KG1 (cell line): ENCODE results near the gene SYNE4.
"Not testable (repeated sequence)": the region's sequence is repeated elsewhere in the genome, so short reads cannot be mapped to it uniquely, and the experiment has no call there.

Experiments used
- DNase-seq: peaks from one replicate; lab custom pipeline; 2025; lab: John Stamatoyannopoulos, UW

The SYNE4 gene, protein sequence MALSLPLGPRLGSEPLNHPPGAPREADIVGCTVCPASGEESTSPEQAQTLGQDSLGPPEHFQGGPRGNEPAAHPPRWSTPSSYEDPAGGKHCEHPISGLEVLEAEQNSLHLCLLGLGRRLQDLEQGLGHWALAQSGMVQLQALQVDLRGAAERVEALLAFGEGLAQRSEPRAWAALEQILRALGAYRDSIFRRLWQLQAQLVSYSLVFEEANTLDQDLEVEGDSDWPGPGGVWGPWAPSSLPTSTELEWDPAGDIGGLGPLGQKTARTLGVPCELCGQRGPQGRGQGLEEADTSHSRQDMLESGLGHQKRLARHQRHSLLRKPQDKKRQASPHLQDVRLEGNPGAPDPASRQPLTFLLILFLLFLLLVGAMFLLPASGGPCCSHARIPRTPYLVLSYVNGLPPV

GRCh38 chr19:36008336-36008978 lies at the start of gene SYNE4:
Gene SYNE4 (minus strand): TSS chr19:36008813. CDS start chr19:36008681, 132 bp downstream.
- no peak for DNase-seq

- DNase-seq, result peak; percentile 99
Measured at GRCh38 chr19:36054733-36055686, 46.4 kb upstream of the SYNE4 start, which contains the start of gene WDR62. Gene WDR62 (plus strand): TSS chr19:36054897. CDS start chr19:36054972, 75 bp downstream.

GRCh38 chr19:36054119-36054732 lies 45.6 kb upstream of the SYNE4 start, which contains the start of gene THAP8:
Gene THAP8 (minus strand): TSS chr19:36054285. CDS start chr19:36054217, 68 bp downstream.
- peak; percentile 99 for DNase-seq

- DNase-seq, result no peak
Measured at GRCh38 chr19:36051637-36052036, 43.0 kb upstream of the SYNE4 start.

GRCh38 chr19:36051236-36051635 lies 42.6 kb upstream of the SYNE4 start:
- DNase-seq, result no peak

DNA sequence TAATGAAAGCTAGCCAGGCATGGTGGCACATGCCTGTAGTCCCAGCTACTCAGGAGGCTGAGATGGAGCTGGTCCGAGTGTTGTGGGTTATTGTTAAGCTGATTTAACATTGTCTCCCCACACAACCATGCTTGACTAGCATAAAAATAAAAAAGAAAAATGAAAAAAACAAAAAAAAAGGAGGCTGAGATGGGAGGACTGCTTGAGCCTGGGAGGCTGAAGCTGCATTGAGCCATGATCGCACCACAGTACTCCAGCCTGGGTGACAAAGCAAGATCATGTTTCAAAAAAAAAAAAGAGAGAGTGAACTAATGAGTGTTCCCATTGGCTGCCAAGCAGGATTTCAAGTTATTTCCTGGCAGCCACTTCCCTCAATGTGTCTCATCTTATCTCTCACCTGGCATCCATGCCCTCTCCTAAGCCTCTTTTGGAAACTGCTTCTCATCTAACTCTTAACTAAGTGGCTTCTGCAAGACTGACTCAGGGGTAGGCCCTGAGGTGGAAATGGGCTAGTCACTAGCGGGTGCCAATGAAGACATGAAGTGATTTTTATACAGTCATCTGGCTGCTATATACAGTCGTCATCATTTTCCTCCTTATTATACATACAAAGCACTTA lies 40.6 kb upstream of the SYNE4 start:
- no peak for DNase-seq

DNA sequence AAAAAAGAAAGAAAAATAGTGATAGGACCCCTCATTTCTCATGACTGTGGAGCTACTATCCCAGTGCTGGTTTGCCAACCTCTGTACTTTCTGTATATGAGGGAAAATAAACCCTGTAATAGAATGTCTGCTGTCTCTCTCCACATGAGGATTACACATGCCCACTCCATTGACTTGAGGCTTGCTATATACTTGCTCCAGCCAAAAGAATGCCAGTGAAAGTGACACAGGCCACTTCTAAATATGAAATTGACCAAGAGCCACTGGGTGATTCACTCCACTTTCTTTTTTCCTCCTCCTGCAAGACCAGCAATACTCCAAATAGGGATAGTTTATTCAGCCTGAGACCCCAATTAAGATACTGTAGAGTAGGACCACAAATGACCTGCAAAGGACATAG lies 39.2 kb upstream of the SYNE4 start:
- DNase-seq, result no peak

DNA sequence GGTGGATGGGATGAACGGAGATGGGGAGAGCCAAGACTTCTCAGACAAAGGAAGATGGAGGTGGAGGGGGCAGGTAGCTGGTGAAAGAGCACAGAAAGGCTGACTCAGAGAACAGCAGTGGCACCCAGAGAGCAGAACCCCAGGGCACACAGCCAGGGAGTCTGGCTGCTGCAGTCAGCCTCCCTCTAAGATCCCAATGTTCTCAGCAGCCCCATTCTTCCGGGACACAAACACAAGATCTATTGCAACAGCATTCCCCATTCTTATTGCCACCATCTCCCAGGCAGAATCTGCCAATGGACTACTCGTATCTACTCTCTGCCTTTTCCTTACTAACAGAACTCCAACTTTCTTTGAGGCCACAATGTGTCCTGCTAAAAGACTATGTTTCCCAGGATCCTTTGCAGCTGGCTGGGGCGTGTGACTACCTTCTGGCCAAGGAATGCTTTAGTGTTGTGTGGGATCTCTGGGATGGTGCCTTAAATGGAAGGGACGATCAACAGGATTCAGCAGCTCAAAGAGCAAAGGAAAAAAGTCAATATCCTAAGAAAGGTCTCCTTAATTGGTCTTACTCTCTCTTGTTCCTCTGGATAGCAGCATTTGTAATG lies 37.9 kb upstream of the SYNE4 start:
- no peak for DNase-seq

DNA sequence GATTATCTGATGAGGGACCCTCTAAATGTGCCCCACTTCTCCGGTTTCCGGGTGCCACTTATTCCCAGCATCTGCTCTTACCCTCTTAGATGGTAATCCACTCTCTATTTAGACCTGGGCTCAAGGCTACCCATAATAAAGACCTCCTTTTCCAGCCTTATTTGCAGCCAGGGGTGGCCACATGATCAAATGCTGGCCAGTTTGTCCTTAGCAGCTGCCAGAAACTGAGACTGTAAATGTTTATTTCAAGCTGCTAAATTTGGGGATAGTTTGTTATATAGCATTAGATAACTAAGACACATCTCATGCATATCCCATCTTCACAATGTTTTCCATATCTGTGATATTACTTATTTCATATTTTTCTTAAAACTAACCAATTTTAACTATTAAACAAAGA lies 35.3 kb upstream of the SYNE4 start:
- no peak for DNase-seq

DNA sequence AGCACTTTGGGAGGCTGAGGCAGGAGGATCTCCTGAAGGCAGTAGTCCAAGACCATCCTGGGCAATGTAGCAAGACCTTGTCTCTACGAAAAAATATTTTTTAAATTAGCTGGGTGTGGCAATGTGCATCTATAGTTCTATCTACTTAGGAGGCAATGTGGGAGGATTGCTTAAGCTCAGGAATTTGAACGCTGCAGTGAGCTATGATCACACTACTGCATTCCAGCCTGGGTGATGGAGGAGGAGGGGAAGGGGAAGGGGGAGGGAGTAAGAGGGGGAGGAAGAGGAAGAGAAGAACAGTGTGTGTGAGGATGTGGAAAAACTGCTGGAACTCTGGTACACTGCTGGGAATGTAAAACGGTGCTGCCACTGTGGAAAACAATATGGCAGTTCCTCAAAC lies 33.2 kb upstream of the SYNE4 start:
- no peak for DNase-seq

GRCh38 chr19:36041092-36041491 lies 32.5 kb upstream of the SYNE4 start:
- not testable (repeated sequence) for DNase-seq

DNA sequence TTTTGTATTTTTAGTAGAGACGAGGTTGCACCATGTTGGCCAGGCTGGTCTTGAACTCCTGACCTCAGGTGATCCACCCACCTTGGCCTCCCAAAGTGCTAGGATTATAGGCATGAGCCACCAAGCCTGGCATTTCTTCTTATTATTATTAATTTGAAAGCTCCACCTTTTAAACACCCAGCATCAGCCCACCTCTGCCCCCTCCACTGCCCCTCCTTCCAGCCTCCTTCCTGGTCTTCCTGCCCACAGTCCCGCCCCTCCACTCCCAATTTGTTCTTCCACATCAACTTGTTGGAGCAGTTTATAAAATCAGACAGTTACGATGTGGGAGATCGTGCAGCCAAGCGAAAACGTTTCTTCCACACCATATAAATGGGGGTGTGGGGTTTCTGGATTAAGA lies 31.9 kb upstream of the SYNE4 start:
- no peak for DNase-seq

DNA sequence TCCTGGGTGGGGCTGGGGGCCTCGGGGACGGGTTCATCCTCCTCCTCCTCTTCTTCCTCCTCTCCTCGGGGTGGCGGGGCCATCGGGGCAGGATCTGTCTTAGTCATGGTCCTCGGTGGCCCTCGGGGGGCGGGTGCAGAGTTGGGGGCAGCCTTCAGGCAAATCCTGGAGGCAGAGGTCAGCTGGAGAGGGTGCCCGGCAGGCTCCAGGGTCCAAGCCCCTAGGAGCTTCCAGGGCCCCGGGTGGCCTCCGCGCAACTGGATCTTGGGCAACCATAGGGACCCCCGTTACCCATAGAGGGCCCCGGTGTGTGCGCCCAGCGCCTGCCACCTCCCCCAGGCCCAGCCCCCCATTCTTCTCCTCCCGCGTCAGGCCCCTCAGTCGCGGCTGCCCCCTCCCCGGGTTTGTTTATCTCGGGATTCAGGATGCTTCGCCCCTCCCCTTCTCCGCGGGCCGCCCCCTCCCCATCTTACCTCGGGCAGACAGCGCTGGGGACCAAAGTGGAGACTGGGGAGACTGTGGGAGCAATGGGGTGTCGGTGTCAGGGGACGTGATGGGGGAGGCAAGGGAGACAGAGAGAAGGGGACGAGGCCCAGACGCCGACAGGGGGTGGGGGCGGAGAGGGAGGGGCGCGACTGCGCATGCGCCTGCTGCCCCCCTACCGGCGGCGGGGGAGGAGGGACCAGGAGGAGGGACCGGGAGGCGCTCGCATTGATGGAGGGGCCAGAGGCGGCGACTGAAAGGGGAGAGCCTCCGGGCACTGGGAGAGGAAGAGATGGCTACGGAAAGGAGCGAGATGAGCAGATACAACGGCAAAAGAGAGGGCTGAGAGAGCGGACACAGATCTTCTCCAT lies 23.9 kb upstream of the SYNE4 start, which contains the start of gene CLIP3:
TSS of gene CLIP3 (minus strand) at position 623 of the 854 bp plus-strand sequence. CDS start at position 107, 516 bp downstream.
- no peak for DNase-seq

GRCh38 chr19:36031308-36031707 lies 22.7 kb upstream of the SYNE4 start:
- DNase-seq, result no peak

GRCh38 chr19:36030264-36031148 lies 21.9 kb upstream of the SYNE4 start:
- DNase-seq, result no peak

- DNase-seq, result no peak
Measured at GRCh38 chr19:36028313-36029041, 19.9 kb upstream of the SYNE4 start.

- DNase-seq, result no peak
Measured at GRCh38 chr19:36027696-36028095, 19.1 kb upstream of the SYNE4 start.
